Peyer's patch (tissue), 4 donors: ENCODE measurements around the gene TOR1AIP1. TPM values are rescaled to one million over a fixed set of nuclear protein-coding genes. Genes with fewer than 3 reads are reported as not detected.

Experiments
- DNase-seq, 3 donors: peaks; one replicate each; pipeline ENCODE4 v3.0.0-alpha.2; 2017 to 2019
- H3K27ac ChIP-seq, 4 donors: fragments of 200-600 bp; sonication (generic); one replicate each; pipeline ENCODE4 v1.5.1; 2016 to 2019
- H3K27me3 ChIP-seq, 2 donors: fragments of 200-600 bp; sonication (generic); one replicate each; pipeline ENCODE4 v1.5.1; 2019
- H3K36me3 ChIP-seq, 3 donors: fragments of 200-600 bp; sonication (generic); one replicate each; pipeline ENCODE4 v1.5.1; 2016 to 2019
- H3K4me1 ChIP-seq, 4 donors: fragments of 200-600 bp; sonication (generic); one replicate each; pipeline ENCODE4 v1.5.1; 2016 to 2019
- H3K4me3 ChIP-seq, 4 donors: fragments of 200-600 bp; sonication (generic); 1 replicate in 3 of 4; 2 replicates in 1 of 4; pipeline ENCODE4 v1.5.1; 2016 to 2019; ENCODE audit warnings: mild to moderate bottlenecking in 1 of 4
- H3K9me3 ChIP-seq, 4 donors: fragments of 200-600 bp; sonication (generic); one replicate each; pipeline ENCODE4 v1.5.1; 2016 to 2019; ENCODE audit warnings: mild to moderate bottlenecking in 1 of 4
- CTCF ChIP-seq, 6 experiments: fragments of 450-650 bp in 4 of 6; fragments of 200-600 bp in 2 of 6; sonication (generic) in 1 of 6; IDR thresholded peaks; one replicate each; pipeline ENCODE4 v1.5.1; 2017 to 2019; ENCODE audit warnings: antibody characterized with exemption in 6 of 6, mild to moderate bottlenecking in 3 of 6, moderate library complexity in 1 of 6
- POLR2A ChIP-seq, 2 donors: fragments of 450-650 bp; IDR thresholded peaks; one replicate each; pipeline ENCODE4 v1.5.1; 2017; ENCODE audit warnings: antibody characterized with exemption in 2 of 2, mild to moderate bottlenecking in 2 of 2, moderate library complexity in 2 of 2
- total RNA-seq, 4 donors: library from RNA; depleted of rRNA; stranded (reverse); fragments of >200 nt; gene quantifications; one replicate each; pipeline ENCODE4 v1.1.0, GENCODE V29; 2016

The TOR1AIP1 gene
- total RNA-seq, 4 donors from 2014 or later: 24.7 to 41.3 (median 30.0) TPM

DNA sequence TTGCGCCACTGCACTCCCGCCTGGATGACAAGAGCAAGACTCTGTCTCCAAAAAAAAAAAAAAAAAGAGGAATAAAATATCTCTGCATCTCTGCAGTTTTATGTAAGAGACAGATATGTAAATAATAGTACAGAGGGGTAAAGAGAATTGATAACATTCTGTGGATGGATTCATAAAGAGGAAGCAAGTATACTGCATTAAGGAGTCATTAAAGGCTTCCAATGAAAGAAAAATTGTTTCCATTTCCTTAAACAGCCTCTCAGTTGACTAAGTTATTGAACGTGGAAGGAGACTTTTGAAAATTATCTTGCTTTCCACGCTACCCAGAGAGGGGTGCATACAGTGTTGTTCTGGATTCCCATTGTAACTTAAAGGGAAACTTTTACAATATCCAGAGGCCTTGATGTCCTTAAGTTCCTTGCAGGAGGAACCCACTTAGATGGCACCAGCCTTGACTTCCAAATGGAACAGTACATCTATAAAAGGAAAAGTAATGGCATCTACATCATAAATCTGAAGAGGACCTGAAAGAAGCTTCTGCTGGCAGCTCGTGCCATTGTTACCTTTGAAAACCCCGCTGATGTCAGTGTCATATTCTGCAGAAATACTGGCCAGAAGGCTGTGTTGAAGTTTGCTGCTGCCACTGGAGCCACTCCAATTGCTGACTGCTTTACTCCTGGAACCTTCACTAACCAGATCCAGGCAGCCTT, 86.4 kb downstream of the TOR1AIP1 start:
- peaks cover 0 to 5% (median 0%) of the 10 kb centered on the region in 4 donors for H3K9me3 ChIP-seq
- peaks cover 0 to 10% (median 2%) of the 10 kb centered on the region in 4 donors for H3K4me1 ChIP-seq
- no peak for DNase-seq
- peak overlapping the region in 2 of 4 donors; percentile 45 to 67 for H3K27ac ChIP-seq
- TF ChIP-seq CTCF (IDR thresholded peaks at IDR 0.05) (no peak), POLR2A (IDR thresholded peaks at IDR 0.05) (no peak)
- no peaks in the 10 kb centered on the region for H3K27me3 ChIP-seq
- H3K36me3 ChIP-seq: no peaks in the 10 kb centered on the region
- no peak overlapping the region for H3K4me3 ChIP-seq

- Histone ChIP-seq H3K27ac (peak overlapping the region in 2 of 4 donors; percentile 45 to 67), H3K27me3 (no peaks in the 10 kb centered on the region), H3K9me3 (peaks cover 0 to 5% (median 0%) of the 10 kb centered on the region in 4 donors), H3K36me3 (no peaks in the 10 kb centered on the region), H3K4me1 (peaks cover 0 to 10% (median 2%) of the 10 kb centered on the region in 4 donors), H3K4me3 (no peak overlapping the region)
- TF ChIP-seq POLR2A (IDR thresholded peaks at IDR 0.05) (no peak), CTCF (IDR thresholded peaks at IDR 0.05) (no peak)
- DNase-seq: no peak
These were observed 87.2 kb downstream of the TOR1AIP1 start for GRCh38 chr1:179968994-179969919.

Other genes with a start within 250 kb of the TOR1AIP1 start
- 1 to 10 TPM in 2 of 4 donors, under 1 TPM in 1, not detected in 1; 0.67 to 5.0 (median 1.2) TPM for gene FAM163A, start 139.0 kb upstream of the TOR1AIP1 start, total RNA-seq
- 100 to 1,000 TPM in 3 of 4 donors, 10 to 100 TPM in 1; 45.4 to 314 (median 218) TPM for gene TOR1AIP2, start 4.5 kb upstream of the TOR1AIP1 start, total RNA-seq
- gene CEP350, start 72.5 kb downstream of the TOR1AIP1 start, total RNA-seq: 100 to 1,000 TPM in 1 of 4 donors, 10 to 100 TPM in 3; 86.0 to 196 (median 87.8) TPM